KOPT-K1 (cell line): ENCODE results near the gene PI16.
"Not testable (repeated sequence)": the region's sequence is repeated elsewhere in the genome, so short reads cannot be mapped to it uniquely, and the experiment has no call there.

Experiments used
- H3K27ac ChIP-seq: fragments of 200-600 bp; sonication (generic); 2 replicates; pipeline ENCODE4 v1.5.1; 2016; ENCODE audit warnings: antibody characterized with exemption, mild to moderate bottlenecking, low read depth, low read length; ENCODE audit not compliant: poor library complexity, severe bottlenecking
- H3K36me3 ChIP-seq: fragments of 200-600 bp; sonication (generic); 2 replicates; pipeline ENCODE4 v1.5.1; 2017; ENCODE audit warnings: antibody characterized with exemption, mild to moderate bottlenecking, low read length, moderate library complexity; ENCODE audit not compliant: insufficient read depth
- H3K9me3 ChIP-seq: fragments of 200-600 bp; sonication (generic); 2 replicates; pipeline ENCODE4 v1.5.1; 2017; ENCODE audit warnings: antibody characterized with exemption, low read length, mild to moderate bottlenecking; ENCODE audit not compliant: insufficient read depth, poor library complexity, severe bottlenecking

PI16 gene

GRCh38 chr6:36924778-36925374 is 29.7 kb upstream of the PI16 start:
- Histone ChIP-seq H3K9me3 (no peaks in the 10 kb centered on the region), H3K27ac (peak overlapping the region; percentile 28), H3K36me3 (peaks cover 61% of the 10 kb centered on the region)

- no peaks in the 10 kb centered on the region for H3K9me3 ChIP-seq
- no peak overlapping the region for H3K27ac ChIP-seq
- peaks cover 52% of the 10 kb centered on the region for H3K36me3 ChIP-seq
These were observed 28.7 kb upstream of the PI16 start for GRCh38 chr6:36925809-36926208.

- H3K27ac ChIP-seq: no peak overlapping the region
- no peaks in the 10 kb centered on the region for H3K9me3 ChIP-seq
- H3K36me3 ChIP-seq: peaks cover 41% of the 10 kb centered on the region
These were observed 27.6 kb upstream of the PI16 start for GRCh38 chr6:36926708-36927513.

- Histone ChIP-seq H3K9me3 (no peaks in the 10 kb centered on the region), H3K36me3 (peaks cover 32% of the 10 kb centered on the region), H3K27ac (no peak overlapping the region)
These were observed 26.6 kb upstream of the PI16 start for GRCh38 chr6:36927691-36928546.

GRCh38 chr6:36928547-36928918 is 26.0 kb upstream of the PI16 start:
- Histone ChIP-seq H3K27ac (no peak overlapping the region), H3K9me3 (no peaks in the 10 kb centered on the region), H3K36me3 (peaks cover 27% of the 10 kb centered on the region)

- Histone ChIP-seq H3K27ac (no peak overlapping the region), H3K36me3 (peaks cover 25% of the 10 kb centered on the region), H3K9me3 (no peaks in the 10 kb centered on the region)
These were observed 25.4 kb upstream of the PI16 start for GRCh38 chr6:36929152-36929551.

- Histone ChIP-seq H3K36me3 (peaks cover 24% of the 10 kb centered on the region), H3K9me3 (no peaks in the 10 kb centered on the region), H3K27ac (no peak overlapping the region)
These were observed 24.9 kb upstream of the PI16 start for GRCh38 chr6:36929607-36930006.

GRCh38 chr6:36930483-36930882 is 24.1 kb upstream of the PI16 start:
- H3K9me3 ChIP-seq: no peaks in the 10 kb centered on the region
- no peak overlapping the region for H3K27ac ChIP-seq
- peaks cover 15% of the 10 kb centered on the region for H3K36me3 ChIP-seq

GRCh38 chr6:36933102-36933501 is 21.4 kb upstream of the PI16 start:
- Histone ChIP-seq H3K9me3 (no peaks in the 10 kb centered on the region), H3K36me3 (no peaks in the 10 kb centered on the region; the same call in 1 of the 2 replicates), H3K27ac (no peak overlapping the region)

GRCh38 chr6:36933519-36933918 is 21.0 kb upstream of the PI16 start:
- Histone ChIP-seq H3K27ac (no peak overlapping the region), H3K9me3 (no peaks in the 10 kb centered on the region), H3K36me3 (no peaks in the 10 kb centered on the region)

- H3K9me3 ChIP-seq: no peaks in the 10 kb centered on the region
- H3K27ac ChIP-seq: no peak overlapping the region
- no peaks in the 10 kb centered on the region for H3K36me3 ChIP-seq
These were observed 19.6 kb upstream of the PI16 start for GRCh38 chr6:36934901-36935300.

GRCh38 chr6:36936824-36937223 is 17.7 kb upstream of the PI16 start:
- Histone ChIP-seq H3K27ac (no peak overlapping the region), H3K36me3 (no peaks in the 10 kb centered on the region), H3K9me3 (no peaks in the 10 kb centered on the region)

GRCh38 chr6:36937896-36938295 is 16.6 kb upstream of the PI16 start:
- H3K27ac ChIP-seq: no peak overlapping the region
- H3K36me3 ChIP-seq: no peaks in the 10 kb centered on the region

GRCh38 chr6:36938536-36938935 is 16.0 kb upstream of the PI16 start:
- H3K9me3 ChIP-seq: no peaks in the 10 kb centered on the region
- H3K36me3 ChIP-seq: no peaks in the 10 kb centered on the region
- no peak overlapping the region for H3K27ac ChIP-seq

More at GRCh38 chr6:36937896-36938295, 16.6 kb upstream of the PI16 start:
- no peaks in the 10 kb centered on the region for H3K9me3 ChIP-seq

- not testable (repeated sequence) for H3K36me3 ChIP-seq, H3K27ac ChIP-seq, H3K9me3 ChIP-seq
These were observed 15.5 kb upstream of the PI16 start for GRCh38 chr6:36939005-36939404.
